HG03280 (cell line): ENCODE data around the gene LCP2.

Experiments used
- ATAC-seq: cut with Tn5 transposase; IDR thresholded peaks from one replicate; pipeline ENCODE4 v1.9.1; 2021; ENCODE audit warnings: mild to moderate bottlenecking, moderate library complexity; ENCODE audit not compliant: unreplicated experiment

The LCP2 gene

GRCh38 chr5:170296935-170297588 lies 515 bp downstream of the LCP2 start:
- peak; percentile 57 for ATAC-seq

- ATAC-seq = no peak
Observed at GRCh38 chr5:170296036-170296934, 1.3 kb downstream of the LCP2 start.

- ATAC-seq = no peak
Observed at GRCh38 chr5:170294556-170294955, 3.0 kb downstream of the LCP2 start.

- ATAC-seq = no peak
Observed at GRCh38 chr5:170294057-170294456, 3.5 kb downstream of the LCP2 start.

- ATAC-seq = peak; percentile 55
Observed at GRCh38 chr5:170293273-170293672, 4.3 kb downstream of the LCP2 start.

GRCh38 chr5:170292179-170293104 lies 5.1 kb downstream of the LCP2 start:
- no peak for ATAC-seq

GRCh38 chr5:170290498-170290897 lies 7.1 kb downstream of the LCP2 start:
- no peak for ATAC-seq

GRCh38 chr5:170289764-170290163 lies 7.8 kb downstream of the LCP2 start:
- no peak for ATAC-seq

- ATAC-seq = no peak
Observed at GRCh38 chr5:170289121-170289520, 8.5 kb downstream of the LCP2 start.

- ATAC-seq = no peak
Observed at GRCh38 chr5:170288551-170288950, 9.0 kb downstream of the LCP2 start.

GRCh38 chr5:170288151-170288550 lies 9.4 kb downstream of the LCP2 start:
- ATAC-seq = no peak

GRCh38 chr5:170287532-170287931 lies 10.0 kb downstream of the LCP2 start:
- no peak for ATAC-seq

GRCh38 chr5:170286386-170286925 lies 11.1 kb downstream of the LCP2 start:
- no peak for ATAC-seq

- no peak for ATAC-seq
Observed at GRCh38 chr5:170285181-170285580, 12.4 kb downstream of the LCP2 start.

- no peak for ATAC-seq
Observed at GRCh38 chr5:170284231-170284630, 13.3 kb downstream of the LCP2 start.

- no peak for ATAC-seq
Observed at GRCh38 chr5:170283296-170283695, 14.3 kb downstream of the LCP2 start.

GRCh38 chr5:170280011-170280493 lies 17.5 kb downstream of the LCP2 start:
- no peak for ATAC-seq

- ATAC-seq = no peak
Observed at GRCh38 chr5:170279459-170279817, 18.1 kb downstream of the LCP2 start.

- peak; percentile 83 for ATAC-seq
Observed at GRCh38 chr5:170278611-170279458, 18.7 kb downstream of the LCP2 start.

GRCh38 chr5:170277867-170278281 lies 19.7 kb downstream of the LCP2 start:
- no peak for ATAC-seq
